GM12878 (cell line): Measurements from ENCODE around the gene CYP2A7.

Source experiments
- POLR2A ChIP-seq: IDR thresholded peaks from 2 replicates; pipeline ENCODE4 v1.6.1; 2011; ENCODE audit warnings: low read depth, mild to moderate bottlenecking, low read length
- RFX5 ChIP-seq: IDR thresholded peaks from 2 replicates; pipeline ENCODE4 v1.6.1; 2011; ENCODE audit warnings: low read depth, low read length, improper control_type of control experiment
- ZZZ3 ChIP-seq: IDR thresholded peaks from 2 replicates; pipeline ENCODE4 v1.6.1; 2011; ENCODE audit warnings: low read depth; ENCODE audit not compliant: control insufficient read depth, insufficient read length
- TF ChIP-seq, protein P1 (sequence below): IDR thresholded peaks from 2 replicates; pipeline ENCODE4 v1.6.1; 2011; ENCODE audit warnings: low read depth, mild to moderate bottlenecking, low read length, moderate library complexity, borderline replicate concordance; ENCODE audit errors: extremely low read depth
- TF ChIP-seq, protein P2 (sequence below), 3 experiments: IDR thresholded peaks in 2 of 3; conservative IDR thresholded peaks in 1 of 3; 2 replicates each; pipeline ENCODE4 v1.5.1; 2011; ENCODE audit warnings: low read depth in 3 of 3, low read length in 3 of 3, mild to moderate bottlenecking in 3 of 3, control low read depth in 2 of 3, moderate library complexity in 2 of 3, inconsistent platforms in 1 of 3, mixed read lengths in 1 of 3; ENCODE audit not compliant: control insufficient read depth in 2 of 3, insufficient read depth in 1 of 3; ENCODE audit errors: extremely low read depth in 1 of 3

DNA sequence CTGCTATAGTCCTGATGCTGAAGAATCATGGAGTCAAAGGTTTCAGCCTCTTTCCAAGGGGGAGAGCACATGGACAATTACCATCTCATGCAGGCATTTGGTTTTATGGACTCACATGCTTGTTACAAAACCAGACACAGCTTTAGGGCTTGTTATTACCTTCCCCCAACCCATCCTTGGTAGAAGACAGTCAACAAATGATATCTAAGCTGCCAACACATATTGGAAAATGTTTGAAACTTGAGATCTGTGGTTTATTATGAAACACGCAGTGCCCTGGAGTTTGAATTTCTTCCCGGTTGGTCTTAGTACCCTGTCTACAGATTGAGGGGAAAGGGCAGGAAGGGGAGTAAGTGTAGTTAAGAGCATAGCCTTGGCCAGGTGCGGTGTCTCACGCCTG lies 19.2 kb downstream of the CYP2A7 start:
- TF ChIP-seq ZZZ3 (no peak), POLR2A (no peak), RFX5 (no peak)
- TF ChIP-seq, protein P1, sequence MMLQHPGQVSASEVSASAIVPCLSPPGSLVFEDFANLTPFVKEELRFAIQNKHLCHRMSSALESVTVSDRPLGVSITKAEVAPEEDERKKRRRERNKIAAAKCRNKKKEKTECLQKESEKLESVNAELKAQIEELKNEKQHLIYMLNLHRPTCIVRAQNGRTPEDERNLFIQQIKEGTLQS: no peak
- TF ChIP-seq, protein P2, sequence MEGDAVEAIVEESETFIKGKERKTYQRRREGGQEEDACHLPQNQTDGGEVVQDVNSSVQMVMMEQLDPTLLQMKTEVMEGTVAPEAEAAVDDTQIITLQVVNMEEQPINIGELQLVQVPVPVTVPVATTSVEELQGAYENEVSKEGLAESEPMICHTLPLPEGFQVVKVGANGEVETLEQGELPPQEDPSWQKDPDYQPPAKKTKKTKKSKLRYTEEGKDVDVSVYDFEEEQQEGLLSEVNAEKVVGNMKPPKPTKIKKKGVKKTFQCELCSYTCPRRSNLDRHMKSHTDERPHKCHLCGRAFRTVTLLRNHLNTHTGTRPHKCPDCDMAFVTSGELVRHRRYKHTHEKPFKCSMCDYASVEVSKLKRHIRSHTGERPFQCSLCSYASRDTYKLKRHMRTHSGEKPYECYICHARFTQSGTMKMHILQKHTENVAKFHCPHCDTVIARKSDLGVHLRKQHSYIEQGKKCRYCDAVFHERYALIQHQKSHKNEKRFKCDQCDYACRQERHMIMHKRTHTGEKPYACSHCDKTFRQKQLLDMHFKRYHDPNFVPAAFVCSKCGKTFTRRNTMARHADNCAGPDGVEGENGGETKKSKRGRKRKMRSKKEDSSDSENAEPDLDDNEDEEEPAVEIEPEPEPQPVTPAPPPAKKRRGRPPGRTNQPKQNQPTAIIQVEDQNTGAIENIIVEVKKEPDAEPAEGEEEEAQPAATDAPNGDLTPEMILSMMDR (IDR thresholded peaks at IDR 0.05 in 2 of 3, conservative IDR thresholded peaks at IDR 0.05 in 1 of 3; ENCODE audit: control insufficient read depth in 2 of 3, extremely low read depth in 1 of 3, insufficient read depth in 1 of 3, low read depth in 3 of 3, low read length in 3 of 3): no peak
